Measurements from ENCODE around the gene KSR1. TPM values are rescaled to one million over a fixed set of nuclear protein-coding genes. Genes with fewer than 3 reads are reported as not detected.
A peak's percentile ranks its signal among the peaks of the same experiment; 100 is the strongest.

KSR1 gene
- total and polyA plus RNA-seq, 8 donors, result 2.7 to 32.1 (median 13.6) TPM

DNA sequence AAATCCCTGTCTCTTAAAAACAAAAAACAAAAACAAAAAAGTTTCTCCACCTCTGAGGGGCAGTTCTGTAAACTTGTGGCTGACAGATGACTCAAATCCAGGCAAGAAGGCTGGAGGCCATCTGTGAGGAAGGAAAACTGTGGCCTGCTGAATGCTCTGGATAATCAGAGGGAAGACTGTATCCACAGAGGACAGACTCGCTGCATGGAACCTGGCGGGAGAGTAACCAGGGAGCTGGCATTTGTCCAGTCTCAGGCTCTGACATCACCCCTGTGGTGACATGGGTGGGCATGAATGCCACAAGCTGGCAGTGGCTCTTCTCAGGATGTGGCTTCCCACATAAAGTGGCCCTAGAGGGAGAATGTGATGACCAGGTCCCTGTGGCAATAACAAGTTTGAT is 2.8 kb upstream of the KSR1 start:
- H3K4me1 ChIP-seq, result peaks cover 14 to 27% (median 25%) of the 10 kb centered on the region in 4 donors
- intact Hi-C loops (cut with DNase I; ENCODE audit: low total_unique reads), result loop anchor here (5.0 kb wide), 1 partner anchor 111 kb away; no protein-coding TSS in a partner anchor
- H3K27ac ChIP-seq, result no peak overlapping the region
- no peaks in the 10 kb centered on the region for H3K9me3 ChIP-seq
- H3K36me3 ChIP-seq, result no peaks in the 10 kb centered on the region
- no peak overlapping the region for H3K4me3 ChIP-seq
- H3K27me3 ChIP-seq, result no peaks in the 10 kb centered on the region
- DNase-seq, result no peak
- TF ChIP-seq EP300 (IDR thresholded peaks at IDR 0.05) (no peak), POLR2A (IDR thresholded peaks at IDR 0.05) (no peak), POLR2AphosphoS5 (IDR thresholded peaks at IDR 0.05) (no peak)
- TF ChIP-seq, protein P1, sequence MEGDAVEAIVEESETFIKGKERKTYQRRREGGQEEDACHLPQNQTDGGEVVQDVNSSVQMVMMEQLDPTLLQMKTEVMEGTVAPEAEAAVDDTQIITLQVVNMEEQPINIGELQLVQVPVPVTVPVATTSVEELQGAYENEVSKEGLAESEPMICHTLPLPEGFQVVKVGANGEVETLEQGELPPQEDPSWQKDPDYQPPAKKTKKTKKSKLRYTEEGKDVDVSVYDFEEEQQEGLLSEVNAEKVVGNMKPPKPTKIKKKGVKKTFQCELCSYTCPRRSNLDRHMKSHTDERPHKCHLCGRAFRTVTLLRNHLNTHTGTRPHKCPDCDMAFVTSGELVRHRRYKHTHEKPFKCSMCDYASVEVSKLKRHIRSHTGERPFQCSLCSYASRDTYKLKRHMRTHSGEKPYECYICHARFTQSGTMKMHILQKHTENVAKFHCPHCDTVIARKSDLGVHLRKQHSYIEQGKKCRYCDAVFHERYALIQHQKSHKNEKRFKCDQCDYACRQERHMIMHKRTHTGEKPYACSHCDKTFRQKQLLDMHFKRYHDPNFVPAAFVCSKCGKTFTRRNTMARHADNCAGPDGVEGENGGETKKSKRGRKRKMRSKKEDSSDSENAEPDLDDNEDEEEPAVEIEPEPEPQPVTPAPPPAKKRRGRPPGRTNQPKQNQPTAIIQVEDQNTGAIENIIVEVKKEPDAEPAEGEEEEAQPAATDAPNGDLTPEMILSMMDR (IDR thresholded peaks at IDR 0.05), result no peak
- 47 to 72% (median 65%) methylated on average over 2 of the region's 2 CpGs for WGBS, 5 donors

DNA sequence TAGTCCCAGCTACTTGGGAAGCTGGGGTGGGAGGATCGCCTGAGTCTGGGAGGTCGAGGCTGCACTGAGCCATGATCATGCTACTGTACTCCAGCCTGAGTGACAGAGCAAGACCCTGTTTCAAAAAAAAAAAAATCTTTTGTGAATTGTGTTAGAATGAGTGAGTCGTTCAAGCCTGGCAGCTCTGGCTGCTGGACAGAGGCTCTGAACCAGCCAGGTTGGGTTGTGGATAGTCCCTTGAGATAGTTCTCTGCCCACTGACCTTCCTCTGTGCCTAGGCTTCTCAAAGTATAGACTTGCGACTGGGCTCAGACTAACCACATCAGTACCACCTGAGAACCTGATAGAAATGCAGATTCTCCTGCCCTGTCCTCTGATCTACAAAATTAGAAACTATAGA is 2.2 kb upstream of the KSR1 start:
- H3K4me3 ChIP-seq, result no peak overlapping the region
- no peaks in the 10 kb centered on the region for H3K36me3 ChIP-seq
- H3K4me1 ChIP-seq, result peaks cover 14 to 31% (median 30%) of the 10 kb centered on the region in 4 donors
- no peak overlapping the region for H3K27ac ChIP-seq
- 70 to 82% (median 75%) methylated on average over 4 of the region's 4 CpGs for WGBS, 5 donors
- H3K27me3 ChIP-seq, result no peaks in the 10 kb centered on the region
- no peak for DNase-seq
- no peaks in the 10 kb centered on the region for H3K9me3 ChIP-seq
- TF ChIP-seq, protein P1 (IDR thresholded peaks at IDR 0.05), result no peak
- TF ChIP-seq EP300 (IDR thresholded peaks at IDR 0.05) (no peak), POLR2A (IDR thresholded peaks at IDR 0.05) (no peak), POLR2AphosphoS5 (IDR thresholded peaks at IDR 0.05) (no peak)
- intact Hi-C loops (cut with DNase I; ENCODE audit: low total_unique reads), result loop anchor here (5.0 kb wide), 1 partner anchor 112 kb away; no protein-coding TSS in a partner anchor

DNA sequence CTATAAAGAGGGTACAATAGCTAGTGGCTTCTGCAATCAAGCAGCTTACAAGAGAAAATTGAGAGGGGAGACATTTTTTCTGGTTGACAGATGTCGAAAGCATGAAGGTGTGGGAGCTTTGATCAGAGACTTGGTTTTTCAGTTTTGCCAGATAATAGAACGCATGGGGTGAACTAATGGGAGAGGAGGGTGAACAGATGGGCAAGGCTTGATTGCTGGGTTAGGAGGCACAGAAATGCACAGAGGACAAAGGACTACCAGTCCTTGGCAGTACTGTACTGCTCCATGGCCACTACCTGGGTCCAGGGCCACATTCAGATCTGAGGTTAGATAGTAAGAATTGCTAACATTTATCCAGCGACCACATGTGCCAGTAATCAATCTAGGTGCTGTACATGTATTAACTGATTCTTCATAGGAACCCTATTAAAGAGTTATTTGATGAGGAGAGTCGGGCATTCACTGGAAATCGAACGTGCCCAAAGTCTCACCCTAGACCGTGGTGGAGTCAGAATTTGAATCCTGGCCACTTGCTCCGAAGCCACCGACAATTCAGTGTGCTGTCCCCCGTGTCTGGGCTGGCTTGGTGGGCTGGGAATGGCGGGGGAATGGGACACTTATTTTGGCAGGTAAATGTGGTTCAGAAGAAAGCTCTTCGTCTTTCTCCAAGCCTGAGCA is 873 bp upstream of the KSR1 start:
- H3K27me3 ChIP-seq, result no peaks in the 10 kb centered on the region
- WGBS, 5 donors, result 21 to 25% (median 22%) methylated on average over 12 of the region's 12 CpGs
- intact Hi-C loops (cut with DNase I; ENCODE audit: low total_unique reads), result no loop called here
- peaks cover 14 to 43% (median 35%) of the 10 kb centered on the region in 4 donors for H3K4me1 ChIP-seq
- no peaks in the 10 kb centered on the region for H3K36me3 ChIP-seq
- H3K9me3 ChIP-seq, result no peaks in the 10 kb centered on the region
- no peak for DNase-seq
- H3K4me3 ChIP-seq, result peak overlapping the region; percentile 70 to 89 (median 86)
- H3K27ac ChIP-seq, result peak overlapping the region in 4 of 5 donors; percentile 80 to 92 (median 84)
- TF ChIP-seq POLR2A (IDR thresholded peaks at IDR 0.05) (no peak), EP300 (IDR thresholded peaks at IDR 0.05) (no peak), POLR2AphosphoS5 (IDR thresholded peaks at IDR 0.05) (no peak)
- TF ChIP-seq, protein P1 (IDR thresholded peaks at IDR 0.05), result no peak

DNA sequence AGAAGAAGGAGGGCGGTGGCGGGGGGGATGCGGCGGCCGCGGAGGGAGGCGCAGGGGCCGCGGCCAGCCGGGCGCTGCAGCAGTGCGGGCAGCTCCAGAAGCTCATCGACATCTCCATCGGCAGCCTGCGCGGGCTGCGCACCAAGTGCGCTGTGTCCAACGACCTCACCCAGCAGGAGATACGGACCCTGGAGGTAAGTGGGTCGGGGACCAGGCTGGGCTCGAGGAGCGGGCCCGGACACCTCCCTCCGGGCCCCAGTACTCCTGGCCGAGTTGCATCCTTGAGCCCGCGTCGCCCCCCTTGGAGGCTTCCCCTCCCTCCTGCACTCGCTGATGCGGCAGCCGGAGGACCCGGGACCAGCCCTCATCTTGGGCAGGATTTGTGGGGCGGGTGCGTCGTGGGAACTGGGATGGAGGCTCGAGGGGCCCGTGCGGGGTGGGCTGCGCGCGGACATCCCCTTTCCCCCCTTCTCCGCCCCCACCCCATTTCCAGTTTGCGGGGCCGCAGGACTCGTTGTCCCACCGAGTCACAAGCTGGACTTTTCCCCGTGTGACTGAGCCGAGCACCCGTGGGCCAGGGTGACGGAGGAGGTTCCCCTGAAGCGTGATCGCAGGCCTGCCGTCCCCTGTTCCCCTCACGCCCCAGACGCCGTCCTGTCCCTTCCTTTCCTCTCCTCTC is 572 bp downstream of the KSR1 start:
- no peaks in the 10 kb centered on the region for H3K36me3 ChIP-seq
- H3K27ac ChIP-seq, result peak overlapping the region; percentile 80 to 92 (median 84)
- H3K27me3 ChIP-seq, result no peaks in the 10 kb centered on the region
- no peaks in the 10 kb centered on the region for H3K9me3 ChIP-seq
- no peak for TF ChIP-seq EP300 (IDR thresholded peaks at IDR 0.05)
- WGBS, 5 donors, result 1 to 4% (median 2%) methylated on average over 30 to 57 of the region's 57 CpGs
- peak overlapping the region; percentile 70 to 89 (median 86) for H3K4me3 ChIP-seq
- intact Hi-C loops (cut with DNase I; ENCODE audit: low total_unique reads), result no loop called here
- peak in 1 of 2 donors; percentile 61 for DNase-seq
- peaks cover 14 to 56% (median 41%) of the 10 kb centered on the region in 4 donors for H3K4me1 ChIP-seq
